Measurements from ENCODE around the gene AMOT.

DNA sequence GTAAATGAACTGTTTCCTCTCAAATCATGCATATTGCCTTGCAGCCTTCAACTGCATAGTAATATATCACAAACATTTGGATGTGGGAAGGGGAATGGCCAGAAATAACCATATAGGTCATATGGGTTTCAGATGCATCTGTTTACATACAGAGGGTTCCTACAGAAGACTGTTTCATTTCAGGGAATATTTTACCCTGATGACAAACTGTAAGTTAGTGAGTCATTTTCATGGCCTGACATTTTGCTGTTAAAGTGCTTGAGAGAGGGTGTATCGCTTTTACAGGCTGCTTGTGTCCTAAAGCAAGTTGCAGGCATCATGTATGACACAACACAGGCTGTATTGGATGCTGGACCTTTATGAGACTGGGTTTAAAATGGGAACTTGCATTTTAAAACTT, 25.5 kb upstream of the AMOT start:
- TF ChIP-seq, protein P1, sequence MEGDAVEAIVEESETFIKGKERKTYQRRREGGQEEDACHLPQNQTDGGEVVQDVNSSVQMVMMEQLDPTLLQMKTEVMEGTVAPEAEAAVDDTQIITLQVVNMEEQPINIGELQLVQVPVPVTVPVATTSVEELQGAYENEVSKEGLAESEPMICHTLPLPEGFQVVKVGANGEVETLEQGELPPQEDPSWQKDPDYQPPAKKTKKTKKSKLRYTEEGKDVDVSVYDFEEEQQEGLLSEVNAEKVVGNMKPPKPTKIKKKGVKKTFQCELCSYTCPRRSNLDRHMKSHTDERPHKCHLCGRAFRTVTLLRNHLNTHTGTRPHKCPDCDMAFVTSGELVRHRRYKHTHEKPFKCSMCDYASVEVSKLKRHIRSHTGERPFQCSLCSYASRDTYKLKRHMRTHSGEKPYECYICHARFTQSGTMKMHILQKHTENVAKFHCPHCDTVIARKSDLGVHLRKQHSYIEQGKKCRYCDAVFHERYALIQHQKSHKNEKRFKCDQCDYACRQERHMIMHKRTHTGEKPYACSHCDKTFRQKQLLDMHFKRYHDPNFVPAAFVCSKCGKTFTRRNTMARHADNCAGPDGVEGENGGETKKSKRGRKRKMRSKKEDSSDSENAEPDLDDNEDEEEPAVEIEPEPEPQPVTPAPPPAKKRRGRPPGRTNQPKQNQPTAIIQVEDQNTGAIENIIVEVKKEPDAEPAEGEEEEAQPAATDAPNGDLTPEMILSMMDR (IDR thresholded peaks at IDR 0.05) = no peak
- TF ChIP-seq POLR2A (IDR thresholded peaks at IDR 0.05) = no peak
